H1 (cell line): Measurements from ENCODE around the gene UPF2. TPM values are rescaled to one million over a fixed set of nuclear protein-coding genes. Genes with fewer than 3 reads are reported as not detected.

ENCODE experiments used
- CTCF ChIA-PET: fragments of 300-600 bp; sonication (Branson Sonifier 250); formaldehyde crosslinking; loops from one replicate; lab custom pipeline; 2021; ENCODE audit not compliant: partially characterized antibody; lab: Charles Lee
- POLR2A ChIA-PET: fragments of 300-600 bp; sonication (Branson Sonifier 250); formaldehyde crosslinking; loops from one replicate; lab custom pipeline; 2021; ENCODE audit warnings: inconsistent platforms; ENCODE audit not compliant: partially characterized antibody; lab: Charles Lee
- DNase-seq, 2 experiments: peaks; one replicate each; pipeline versions ENCODE4 v3.0.0 to v3.0.0-alpha.2; 2010 to 2022; ENCODE audit warnings: low spot score in 2 of 2, low read depth in 1 of 2, mixed read lengths in 1 of 2
- FAIRE-seq: peaks from 2 replicates; lab custom pipeline; 2011; peaks lifted over from hg19 to GRCh38; lab: Jason Lieb, UNC
- H2AFZ ChIP-seq: 2 replicates; pipeline ENCODE4 v1.8.1; 2012; ENCODE audit warnings: low read length, inconsistent platforms
- H2AK5ac ChIP-seq: 2 replicates; pipeline ENCODE4 v1.6.1; 2013; ENCODE audit warnings: low read depth, low read length
- H2BK120ac ChIP-seq: replicated peaks from 2 replicates; pipeline ENCODE3; 2013; ENCODE audit warnings: low read depth, low read length, inconsistent platforms
- H2BK12ac ChIP-seq: 2 replicates; pipeline ENCODE4 v1.6.1; 2013; ENCODE audit warnings: low read depth, low read length
- H2BK15ac ChIP-seq: 2 replicates; pipeline ENCODE4 v1.6.1; 2013; ENCODE audit warnings: low read length
- H2BK20ac ChIP-seq: 2 replicates; pipeline ENCODE4 v1.6.1; 2013; ENCODE audit warnings: low read length
- H2BK5ac ChIP-seq: 2 replicates; pipeline ENCODE4 v1.6.1; 2013; ENCODE audit warnings: low read depth, low read length
- H3K14ac ChIP-seq: 2 replicates; pipeline ENCODE4 v1.6.1; 2013; ENCODE audit warnings: inconsistent platforms; ENCODE audit not compliant: insufficient read length
- H3K18ac ChIP-seq: 2 replicates; pipeline ENCODE4 v1.6.1; 2013; ENCODE audit warnings: low read length; ENCODE audit errors: extremely low read depth
- H3K23ac ChIP-seq: 2 replicates; pipeline ENCODE4 v1.6.1; 2013; ENCODE audit warnings: inconsistent platforms; ENCODE audit not compliant: insufficient read length
- H3K23me2 ChIP-seq: 2 replicates; pipeline ENCODE4 v1.6.1; 2013; ENCODE audit warnings: low read depth, low read length
- H3K27ac ChIP-seq: 2 replicates; pipeline ENCODE4 v1.6.1; 2011; ENCODE audit warnings: low read depth, low read length, inconsistent platforms
- H3K27me3 ChIP-seq, 4 experiments: replicated peaks in 1 of 4; 1 replicate in 1 of 4; 2 replicates in 3 of 4; pipeline versions ENCODE4 v1.6.1 to v1.8.1; 2011 to 2013; ENCODE audit warnings: low read length in 3 of 4, mild to moderate bottlenecking in 3 of 4, inconsistent platforms in 2 of 4, mixed read lengths in 2 of 4, moderate library complexity in 1 of 4; ENCODE audit not compliant: control insufficient read depth in 3 of 4, insufficient read depth in 3 of 4; ENCODE audit errors: extremely low read depth in 1 of 4
- H3K36me3 ChIP-seq, 4 experiments: 2 replicates each; pipeline versions ENCODE4 v1.6.1 to v1.8.1; 2011 to 2013; ENCODE audit warnings: mild to moderate bottlenecking in 4 of 4, low read length in 3 of 4, moderate library complexity in 2 of 4, control low read depth in 1 of 4, inconsistent platforms in 1 of 4; ENCODE audit not compliant: insufficient read depth in 4 of 4, control insufficient read depth in 2 of 4
- H3K4ac ChIP-seq: replicated peaks from 2 replicates; pipeline ENCODE3; 2013; ENCODE audit warnings: low read length, low read depth, mixed read lengths, inconsistent platforms; ENCODE audit not compliant: insufficient read length
- H3K4me1 ChIP-seq, 4 experiments: replicated peaks in 1 of 4; 1 replicate in 1 of 4; 2 replicates in 3 of 4; pipeline versions ENCODE4 v1.6.1 to v1.8.1; 2011 to 2013; ENCODE audit warnings: low read length in 3 of 4, inconsistent platforms in 2 of 4, mixed read lengths in 1 of 4; ENCODE audit not compliant: insufficient read depth in 4 of 4, control insufficient read depth in 3 of 4
- H3K4me2 ChIP-seq, 2 experiments: 2 replicates each; pipeline versions ENCODE4 v1.6.1 to v1.8.1; 2011 to 2013; ENCODE audit warnings: low read depth in 2 of 2, low read length in 2 of 2, control low read depth in 1 of 2, inconsistent platforms in 1 of 2, mild to moderate bottlenecking in 1 of 2; ENCODE audit not compliant: insufficient read depth in 1 of 2
- H3K4me3 ChIP-seq, 4 experiments: fragments of 200-600, 300-600 bp in 1 of 4; sonication (generic), shearing (Covaris generic), sonication (Bioruptor Twin) in 1 of 4; 2 replicates each; pipeline versions ENCODE4 v1.5.1 to v1.8.1; 2011 to 2016; ENCODE audit warnings: low read length in 4 of 4, low read depth in 3 of 4, control low read depth in 2 of 4, inconsistent platforms in 2 of 4, mild to moderate bottlenecking in 2 of 4, mixed read lengths in 1 of 4, moderate library complexity in 1 of 4; ENCODE audit not compliant: insufficient read depth in 2 of 4; ENCODE audit errors: extremely low read depth in 1 of 4
- H3K56ac ChIP-seq: replicated peaks from 2 replicates; pipeline ENCODE3; 2013; ENCODE audit warnings: low read depth, mild to moderate bottlenecking, mixed read lengths, low read length, inconsistent platforms; ENCODE audit not compliant: insufficient read length
- H3K79me1 ChIP-seq: 2 replicates; pipeline ENCODE4 v1.6.1; 2013; ENCODE audit warnings: low read depth, low read length, control low read depth
- H3K79me2 ChIP-seq, 2 experiments: 2 replicates each; pipeline versions ENCODE4 v1.6.1 to v1.8.1; 2012 to 2013; ENCODE audit warnings: low read length in 2 of 2, mild to moderate bottlenecking in 2 of 2, inconsistent platforms in 1 of 2; ENCODE audit not compliant: insufficient read depth in 2 of 2, control insufficient read depth in 1 of 2
- H3K9ac ChIP-seq, 4 experiments: replicated peaks in 1 of 4; 1 replicate in 1 of 4; 2 replicates in 3 of 4; pipeline versions ENCODE4 v1.6.1 to v1.8.1; 2011 to 2013; ENCODE audit warnings: low read depth in 3 of 4, low read length in 3 of 4, control low read depth in 2 of 4, mild to moderate bottlenecking in 2 of 4, moderate library complexity in 2 of 4, inconsistent platforms in 1 of 4; ENCODE audit errors: extremely low read depth in 1 of 4
- H3K9me3 ChIP-seq, 2 experiments: 2 replicates each; pipeline versions ENCODE4 v1.6.1 to v1.8.1; 2012 to 2013; ENCODE audit warnings: mild to moderate bottlenecking in 2 of 2, moderate library complexity in 2 of 2, control low read depth in 1 of 2, inconsistent platforms in 1 of 2, low read depth in 1 of 2, low read length in 1 of 2, mixed read lengths in 1 of 2; ENCODE audit not compliant: insufficient read depth in 2 of 2
- H4K20me1 ChIP-seq, 2 experiments: replicated peaks in 1 of 2; 2 replicates each; pipeline versions ENCODE3 to v1.8.1; 2011 to 2013; ENCODE audit warnings: inconsistent platforms in 2 of 2, low read length in 2 of 2, mild to moderate bottlenecking in 1 of 2; ENCODE audit not compliant: insufficient read depth in 2 of 2, control insufficient read depth in 1 of 2
- H4K5ac ChIP-seq: 2 replicates; pipeline ENCODE4 v1.6.1; 2013; ENCODE audit warnings: low read length, low read depth, mixed read lengths, inconsistent platforms; ENCODE audit not compliant: insufficient read length
- H4K8ac ChIP-seq: 2 replicates; pipeline ENCODE4 v1.8.0; 2013; ENCODE audit warnings: mild to moderate bottlenecking, moderate library complexity, low read length, inconsistent platforms; ENCODE audit not compliant: insufficient read depth; ENCODE audit errors: extremely low read depth
- H4K91ac ChIP-seq: replicated peaks from 2 replicates; pipeline ENCODE3; 2013; ENCODE audit warnings: low read length, mixed read lengths, inconsistent platforms; ENCODE audit not compliant: insufficient read length
- CBX8 ChIP-seq: fragments of 300-800, 300-1000 bp; sonication (generic); IDR thresholded peaks from 2 replicates; pipeline ENCODE4 v1.7.1; 2016; ENCODE audit warnings: low read depth, low read length, borderline replicate concordance
- EGR1 ChIP-seq: IDR thresholded peaks from 2 replicates; pipeline ENCODE4 v1.6.1; 2011; ENCODE audit warnings: low read depth, low read length, borderline replicate concordance
- EP300 ChIP-seq, 2 experiments: IDR thresholded peaks; 1 replicate in 1 of 2; 2 replicates in 1 of 2; pipeline ENCODE4 v1.6.1; 2011 to 2012; ENCODE audit warnings: low read depth in 2 of 2, low read length in 2 of 2, mild to moderate bottlenecking in 2 of 2, borderline replicate concordance in 1 of 2, inconsistent platforms in 1 of 2, moderate library complexity in 1 of 2
- EZH2 ChIP-seq: fragments of 200-600 bp; sonication (generic); IDR thresholded peaks from 2 replicates; pipeline ENCODE4 v1.7.1; 2012; ENCODE audit warnings: low read depth, mild to moderate bottlenecking, moderate library complexity, low read length, inconsistent platforms; ENCODE audit not compliant: severe bottlenecking
- KDM1A ChIP-seq: fragments of 200-600, 300-600 bp; sonication (generic); IDR thresholded peaks from 2 replicates; pipeline ENCODE4 v1.7.1; 2016; ENCODE audit warnings: mild to moderate bottlenecking, low read length, borderline replicate concordance
- KDM5A ChIP-seq: fragments of 200-600 bp; IDR thresholded peaks from 2 replicates; pipeline ENCODE4 v1.7.1; 2012; ENCODE audit warnings: mild to moderate bottlenecking, low read length, inconsistent platforms, mixed read lengths
- RBBP5 ChIP-seq: IDR thresholded peaks from 2 replicates; pipeline ENCODE4 v1.7.1; 2012; ENCODE audit warnings: low read depth, mild to moderate bottlenecking, inconsistent platforms, low read length, moderate library complexity, borderline replicate concordance
- SIRT6 ChIP-seq: IDR thresholded peaks from one replicate; pipeline ENCODE4 v1.7.1; 2012; ENCODE audit warnings: low read length, inconsistent platforms
- SP2 ChIP-seq: IDR thresholded peaks from 2 replicates; pipeline ENCODE4 v1.6.1; 2012; ENCODE audit warnings: mild to moderate bottlenecking, low read length, inconsistent platforms
- SP4 ChIP-seq: IDR thresholded peaks from 2 replicates; pipeline ENCODE4 v1.6.1; 2012; ENCODE audit warnings: low read length, inconsistent platforms
- TAF1 ChIP-seq: IDR thresholded peaks from 2 replicates; pipeline ENCODE4 v1.6.1; 2011; ENCODE audit warnings: mild to moderate bottlenecking, low read depth, low read length
- WGBS, 2 experiments: shearing (Covaris generic) in 1 of 2; methylation state at CpG; one replicate each; pipeline versions ENCODE4 v1.1.6 to v1.1.7; 2013 to 2015; ENCODE audit warnings: low lambda C conversion rate in 2 of 2, mixed read lengths in 2 of 2, inconsistent platforms in 1 of 2, low coverage in 1 of 2, missing lambda C conversion rate in 1 of 2; ENCODE audit not compliant: insufficient replicate concordance in 2 of 2, insufficient coverage in 1 of 2, insufficient read length in 1 of 2; ENCODE audit errors: extremely low coverage in 1 of 2, missing lambda C conversion rate in 1 of 2; 5-methylcytosine and 5-hydroxymethylcytosine counted together
- polyA plus RNA-seq, 7 experiments: library from polyadenylated mRNA; depleted of rRNA in 3 of 7; stranded (reverse) in 5 of 7; unstranded in 2 of 7; fragments of >200 nt in 5 of 7; fragments of 200-250 nt in 2 of 7; gene quantifications; 1 replicate in 5 of 7; 2 replicates in 1 of 7; 4 replicates in 1 of 7; pipeline versions ENCODE4 v1.2.1 to v1.2.3, GENCODE V29; 2011 to 2013; ENCODE audit warnings: missing spikeins in 2 of 7, mixed read lengths in 2 of 7
- total RNA-seq: library from RNA; stranded (reverse); fragmentation: NEBNext Ultra II Directional; extraction: Animal tissue kit (Norgen Biotek cat#: 25700); gene quantifications from 2 replicates; pipeline ENCODE4 v1.2.1, GENCODE V29; 2021
- TF ChIP-seq, protein P1 (sequence below), 3 experiments: IDR thresholded peaks; 1 replicate in 2 of 3; 2 replicates in 1 of 3; pipeline versions ENCODE4 v1.5.1 to v1.6.1; 2011; ENCODE audit warnings: low read length in 3 of 3, mild to moderate bottlenecking in 3 of 3, inconsistent platforms in 2 of 3, low read depth in 1 of 3, moderate library complexity in 1 of 3; ENCODE audit not compliant: insufficient read depth in 1 of 3; ENCODE audit errors: control extremely low read depth in 1 of 3

Gene UPF2
- total and polyA plus RNA-seq, 2 of the 8 experiments (the other 6 are each of a cell fraction or from before 2014, with no cell fraction given), result 6.2 to 32.8 TPM

DNA sequence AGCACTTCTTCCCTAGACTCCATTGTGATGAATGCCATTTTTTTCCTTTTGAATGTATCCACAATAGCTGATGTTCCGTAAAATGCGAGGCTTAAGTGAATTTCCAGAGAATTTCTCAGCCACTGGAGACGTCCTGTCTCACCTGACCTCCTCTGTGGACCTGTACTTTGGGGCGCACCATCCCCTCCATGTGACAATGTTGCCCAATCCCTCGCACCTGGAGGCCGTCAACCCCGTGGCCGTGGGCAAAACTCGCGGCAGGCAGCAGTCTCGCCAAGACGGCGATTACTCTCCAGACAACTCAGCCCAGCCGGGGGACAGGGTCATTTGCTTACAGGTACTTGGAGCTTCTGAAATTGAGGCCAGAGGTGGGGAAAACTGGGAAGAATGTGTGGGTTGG, 46.3 kb upstream of the UPF2 start:
- Histone ChIP-seq H2BK120ac (no peak overlapping the region), H3K27me3 (no peaks in the 10 kb centered on the region), H3K4me2 (no peak overlapping the region), H3K79me2 (no peaks in the 10 kb centered on the region), H3K27ac (no peak overlapping the region), H3K9me3 (no peaks in the 10 kb centered on the region), H3K23me2 (no peaks in the 10 kb centered on the region), H3K23ac (no peak overlapping the region), H3K14ac (no peak overlapping the region), H3K4me1 (no peaks in the 10 kb centered on the region), H3K4ac (no peak overlapping the region), H2AK5ac (no peak overlapping the region), H3K79me1 (no peaks in the 10 kb centered on the region; the same call in 1 of the 2 replicates), H4K20me1 (no peaks in the 10 kb centered on the region), H2BK15ac (no peak overlapping the region), H3K4me3 (no peak overlapping the region), H3K36me3 (peaks cover 21 to 84% (median 52%) of the 10 kb centered on the region in 4 experiments), H4K8ac (0 out of 2 replicates have a peak overlapping the region, but pooled peaks have one; percentile 4), H2AFZ (no peak overlapping the region), H4K91ac (no peak overlapping the region), H2BK5ac (no peak overlapping the region), H4K5ac (no peak overlapping the region), H3K18ac (no peak overlapping the region), H2BK20ac (no peak overlapping the region), H3K9ac (no peak overlapping the region), H2BK12ac (no peak overlapping the region), H3K56ac (no peak overlapping the region)
- ChIA-PET POLR2A (no interaction called here), CTCF (interaction anchor here (0.7 kb wide), 1 partner anchor 885 kb away, joined by 3 read pairs; no protein-coding TSS in a partner anchor)
- DNase-seq (no peak), FAIRE-seq (no peak)
- 96% methylated on average over 14 of the region's 14 CpGs; no CpG with 5 or more reads in 1 of the 2 experiments for WGBS, 2 experiments
- TF ChIP-seq EGR1 (no peak), SP4 (no peak), EZH2 (no peak), KDM1A (no peak), CBX8 (no peak), RBBP5 (no peak), TAF1 (no peak), EP300 (IDR thresholded peaks at IDR 0.05; ENCODE audit: borderline replicate concordance in 1 of 2, low read depth in 2 of 2, low read length in 2 of 2) (no peak), SIRT6 (no peak), SP2 (no peak), KDM5A (no peak)
- TF ChIP-seq, protein P1, sequence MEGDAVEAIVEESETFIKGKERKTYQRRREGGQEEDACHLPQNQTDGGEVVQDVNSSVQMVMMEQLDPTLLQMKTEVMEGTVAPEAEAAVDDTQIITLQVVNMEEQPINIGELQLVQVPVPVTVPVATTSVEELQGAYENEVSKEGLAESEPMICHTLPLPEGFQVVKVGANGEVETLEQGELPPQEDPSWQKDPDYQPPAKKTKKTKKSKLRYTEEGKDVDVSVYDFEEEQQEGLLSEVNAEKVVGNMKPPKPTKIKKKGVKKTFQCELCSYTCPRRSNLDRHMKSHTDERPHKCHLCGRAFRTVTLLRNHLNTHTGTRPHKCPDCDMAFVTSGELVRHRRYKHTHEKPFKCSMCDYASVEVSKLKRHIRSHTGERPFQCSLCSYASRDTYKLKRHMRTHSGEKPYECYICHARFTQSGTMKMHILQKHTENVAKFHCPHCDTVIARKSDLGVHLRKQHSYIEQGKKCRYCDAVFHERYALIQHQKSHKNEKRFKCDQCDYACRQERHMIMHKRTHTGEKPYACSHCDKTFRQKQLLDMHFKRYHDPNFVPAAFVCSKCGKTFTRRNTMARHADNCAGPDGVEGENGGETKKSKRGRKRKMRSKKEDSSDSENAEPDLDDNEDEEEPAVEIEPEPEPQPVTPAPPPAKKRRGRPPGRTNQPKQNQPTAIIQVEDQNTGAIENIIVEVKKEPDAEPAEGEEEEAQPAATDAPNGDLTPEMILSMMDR (IDR thresholded peaks at IDR 0.05; ENCODE audit: control extremely low read depth in 1 of 3, insufficient read depth in 1 of 3, low read depth in 1 of 3, low read length in 3 of 3), result no peak
